Cardiac septum (tissue), 1 donor: Measurements from ENCODE around the gene ATP8A2. TPM values are rescaled to one million over a fixed set of nuclear protein-coding genes. Genes with fewer than 3 reads are reported as not detected.

Experiments used
- DNase-seq: peaks from one replicate; pipeline ENCODE4 v3.0.0-alpha.2; 2020; ENCODE audit warnings: low spot score
- intact Hi-C: fragments of 100-400 bp; cut with DNase I; formaldehyde crosslinking; loops from one replicate; pipeline ENCODE4 v1.14.0; 2022
- total RNA-seq: library from RNA; stranded (reverse); fragmentation: NEBNext Ultra II Directional; extraction: Animal tissue kit (Norgen Biotek cat#: 25700); gene quantifications from one replicate; pipeline ENCODE4 v1.2.1, GENCODE V29; 2021
- donor health status: DM: no; HTN: no; CAD: no.

Gene ATP8A2
- total RNA-seq, 1 donor from 2014 or later, result 0.08 TPM

- no peak for DNase-seq
- intact Hi-C loops, result no loop called here
These were observed 539.2 kb downstream of the ATP8A2 start for GRCh38 chr13:25910991-25911419.

GRCh38 chr13:25912961-25913360, 541.2 kb downstream of the ATP8A2 start:
- no peak for DNase-seq
- intact Hi-C loops, result no loop called here

GRCh38 chr13:25915840-25916518, 544.2 kb downstream of the ATP8A2 start:
- intact Hi-C loops, result no loop called here
- DNase-seq, result no peak

GRCh38 chr13:25920277-25920676, 548.5 kb downstream of the ATP8A2 start:
- DNase-seq, result no peak
- intact Hi-C loops, result no loop called here

GRCh38 chr13:25920931-25921330, 549.2 kb downstream of the ATP8A2 start:
- intact Hi-C loops, result no loop called here
- no peak for DNase-seq

- intact Hi-C loops, result no loop called here
These were observed 550.6 kb downstream of the ATP8A2 start for GRCh38 chr13:25922376-25922775.

GRCh38 chr13:25923217-25924085, 551.7 kb downstream of the ATP8A2 start:
- DNase-seq, result no peak
- intact Hi-C loops, result no loop called here

More at GRCh38 chr13:25922376-25922775, 550.6 kb downstream of the ATP8A2 start:
- no peak for DNase-seq

- no peak for DNase-seq
- intact Hi-C loops, result no loop called here
These were observed 555.6 kb downstream of the ATP8A2 start for GRCh38 chr13:25927363-25927762.

GRCh38 chr13:25927932-25928331, 556.2 kb downstream of the ATP8A2 start:
- DNase-seq, result no peak
- intact Hi-C loops, result no loop called here

GRCh38 chr13:25928941-25929505, 557.2 kb downstream of the ATP8A2 start:
- no peak for DNase-seq
- intact Hi-C loops, result no loop called here

- intact Hi-C loops, result no loop called here
- DNase-seq, result no peak
These were observed 558.0 kb downstream of the ATP8A2 start for GRCh38 chr13:25929816-25930215.

- DNase-seq, result no peak
- intact Hi-C loops, result no loop called here
These were observed 558.9 kb downstream of the ATP8A2 start for GRCh38 chr13:25930653-25931052.

- no peak for DNase-seq
- intact Hi-C loops, result no loop called here
These were observed 560.6 kb downstream of the ATP8A2 start for GRCh38 chr13:25932365-25932764.

- intact Hi-C loops, result no loop called here
- no peak for DNase-seq
These were observed 561.7 kb downstream of the ATP8A2 start for GRCh38 chr13:25933520-25933919.

- intact Hi-C loops, result no loop called here
- DNase-seq, result no peak
These were observed 562.4 kb downstream of the ATP8A2 start for GRCh38 chr13:25934127-25934526.

- DNase-seq, result no peak
- intact Hi-C loops, result no loop called here
These were observed 568.4 kb downstream of the ATP8A2 start for GRCh38 chr13:25939961-25940687.

GRCh38 chr13:25943081-25943480, 571.3 kb downstream of the ATP8A2 start:
- no peak for DNase-seq
- intact Hi-C loops, result no loop called here

GRCh38 chr13:25943658-25944057, 571.9 kb downstream of the ATP8A2 start:
- no peak for DNase-seq
- intact Hi-C loops, result no loop called here

- intact Hi-C loops, result no loop called here
- DNase-seq, result no peak
These were observed 573.8 kb downstream of the ATP8A2 start for GRCh38 chr13:25945596-25945995.

GRCh38 chr13:25946321-25946720, 574.5 kb downstream of the ATP8A2 start:
- intact Hi-C loops, result no loop called here

More at GRCh38 chr13:25946321-25946720, 574.5 kb downstream of the ATP8A2 start:
- no peak for DNase-seq
